GM19452 (cell line): ENCODE measurements around the gene INAFM1.
"Not testable (repeated sequence)": the region's sequence is repeated elsewhere in the genome, so short reads cannot be mapped to it uniquely, and the experiment has no call there.

Source experiments
- ATAC-seq: cut with Tn5 transposase; IDR thresholded peaks from one replicate; pipeline ENCODE4 v1.9.1; 2021; ENCODE audit not compliant: unreplicated experiment

INAFM1 gene

GRCh38 chr19:47267350-47267759 lies 7.3 kb upstream of the INAFM1 start:
- ATAC-seq, result no peak

GRCh38 chr19:47268028-47268427 lies 6.7 kb upstream of the INAFM1 start:
- ATAC-seq, result no peak

- no peak for ATAC-seq
Measured at GRCh38 chr19:47269596-47269995, 5.1 kb upstream of the INAFM1 start.

GRCh38 chr19:47270408-47270807 lies 4.3 kb upstream of the INAFM1 start:
- no peak for ATAC-seq

- no peak for ATAC-seq
Measured at GRCh38 chr19:47271949-47272348, 2.7 kb upstream of the INAFM1 start.

GRCh38 chr19:47272448-47273312 lies 2.0 kb upstream of the INAFM1 start:
- no peak for ATAC-seq

- peak; percentile 60 for ATAC-seq
Measured at GRCh38 chr19:47273313-47274070, 1.2 kb upstream of the INAFM1 start.

- no peak for ATAC-seq
Measured at GRCh38 chr19:47274891-47275761, 441 bp downstream of the INAFM1 start.

- ATAC-seq, result no peak
Measured at GRCh38 chr19:47275791-47276461, 1.2 kb downstream of the INAFM1 start.

GRCh38 chr19:47276513-47276912 lies 1.8 kb downstream of the INAFM1 start:
- ATAC-seq, result not testable (repeated sequence)

GRCh38 chr19:47280183-47280797 lies 5.6 kb downstream of the INAFM1 start:
- no peak for ATAC-seq

- ATAC-seq, result no peak
Measured at GRCh38 chr19:47283405-47284059, 8.8 kb downstream of the INAFM1 start.

GRCh38 chr19:47284324-47284899 lies 9.7 kb downstream of the INAFM1 start:
- no peak for ATAC-seq

GRCh38 chr19:47296036-47296435 lies 21.4 kb downstream of the INAFM1 start:
- no peak for ATAC-seq

- ATAC-seq, result not testable (repeated sequence)
Measured at GRCh38 chr19:47300867-47301266, 26.2 kb downstream of the INAFM1 start.

GRCh38 chr19:47302249-47302648 lies 27.6 kb downstream of the INAFM1 start:
- ATAC-seq, result no peak

GRCh38 chr19:47303966-47304365 lies 29.3 kb downstream of the INAFM1 start:
- no peak for ATAC-seq

- ATAC-seq, result no peak
Measured at GRCh38 chr19:47305309-47305751, 30.6 kb downstream of the INAFM1 start.

GRCh38 chr19:47306303-47306702 lies 31.6 kb downstream of the INAFM1 start:
- no peak for ATAC-seq
